NCI-H1930 (cell line): ENCODE measurements around the gene MAT2B.

Experiments used
- DNase-seq, 2 experiments: peaks; one replicate each; lab custom pipeline; 2025; lab: John Stamatoyannopoulos, UW

The MAT2B gene

GRCh38 chr5:163505368-163506094 is at the start of gene MAT2B:
Gene MAT2B, plus strand, starts transcription at chr5:163505619. Its CDS starts 68 bp downstream, at chr5:163505687.
- DNase-seq: peak; percentile 78 to 79

DNA sequence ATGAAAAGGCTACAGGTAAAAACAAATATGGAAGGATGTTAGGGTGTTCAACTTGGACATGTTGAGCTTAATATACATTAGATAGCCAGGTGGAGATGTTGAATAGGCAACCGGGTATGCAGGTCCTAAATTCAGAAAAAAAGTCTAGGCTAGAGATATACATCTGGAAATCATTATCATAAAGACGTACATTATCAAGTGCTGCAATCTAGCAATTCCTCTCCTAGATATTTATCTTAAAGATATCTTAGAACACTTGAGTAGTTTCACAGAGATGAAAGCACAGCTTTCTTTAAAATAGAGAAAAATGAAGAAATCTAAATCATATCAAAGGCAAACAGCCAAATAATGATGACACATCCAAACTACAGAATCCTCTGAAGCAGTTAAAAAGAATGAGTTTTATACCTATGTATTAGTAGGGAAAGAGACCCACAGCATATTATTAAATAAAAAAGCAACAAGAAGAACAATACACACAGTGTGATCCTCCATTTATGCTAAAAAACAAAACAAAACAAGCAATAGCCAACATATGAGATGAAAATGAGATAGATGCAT is 49.3 kb upstream of the MAT2B start:
- no peak for DNase-seq

DNA sequence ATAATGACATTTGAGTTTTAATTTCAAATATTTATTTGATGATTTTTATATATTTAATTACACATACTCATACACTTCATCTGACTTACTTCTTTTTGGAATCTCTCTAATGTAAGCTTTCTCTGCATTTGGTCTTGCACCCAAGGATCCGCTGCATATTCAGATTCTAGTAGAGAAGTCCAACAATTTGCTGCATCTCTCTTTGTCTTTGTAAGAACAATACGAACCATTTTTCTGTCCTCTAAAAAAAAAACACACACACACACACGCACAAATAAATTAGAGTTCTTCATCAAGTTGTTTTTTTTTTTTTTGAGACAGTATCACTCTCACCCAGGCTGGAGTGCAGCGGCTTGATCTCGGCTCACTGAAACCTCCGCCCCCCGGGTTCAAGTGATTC is 48.6 kb upstream of the MAT2B start:
- DNase-seq: no peak

DNA sequence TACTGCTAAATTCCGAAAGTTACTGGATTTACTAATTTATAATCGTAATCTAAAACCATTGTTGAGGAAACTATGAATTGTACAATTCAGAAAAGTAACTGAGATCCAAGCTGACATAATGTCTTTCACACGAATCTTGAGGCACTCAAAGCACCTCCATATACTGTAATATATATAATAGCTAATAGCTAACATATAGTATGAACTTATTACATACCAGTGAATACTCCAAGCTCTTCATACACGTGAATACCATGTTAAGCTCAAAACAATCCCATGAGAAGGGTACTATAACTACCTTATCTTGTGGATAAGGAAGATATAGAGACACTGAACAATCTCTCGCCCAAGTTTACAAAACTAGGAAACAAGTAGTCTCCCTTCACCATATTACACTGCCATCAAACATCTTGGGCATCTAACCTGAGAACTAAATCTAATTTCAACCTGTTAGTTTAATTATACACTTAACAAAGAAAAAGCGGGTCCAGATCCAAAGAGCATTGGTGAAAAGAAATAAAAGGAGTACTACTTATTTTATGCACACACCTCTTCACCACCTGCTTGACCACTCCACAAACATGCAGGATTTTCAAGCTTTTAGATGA is 46.5 kb upstream of the MAT2B start:
- DNase-seq: no peak

- no peak for DNase-seq
Measured at GRCh38 chr5:163459462-163459818, 46.0 kb upstream of the MAT2B start.

GRCh38 chr5:163459819-163460561 is 45.4 kb upstream of the MAT2B start, which contains the start of gene NUDCD2:
Gene NUDCD2, minus strand, starts transcription at chr5:163460102. Its CDS starts 52 bp downstream, at chr5:163460050.
- DNase-seq: peak; percentile 88 to 90

DNA sequence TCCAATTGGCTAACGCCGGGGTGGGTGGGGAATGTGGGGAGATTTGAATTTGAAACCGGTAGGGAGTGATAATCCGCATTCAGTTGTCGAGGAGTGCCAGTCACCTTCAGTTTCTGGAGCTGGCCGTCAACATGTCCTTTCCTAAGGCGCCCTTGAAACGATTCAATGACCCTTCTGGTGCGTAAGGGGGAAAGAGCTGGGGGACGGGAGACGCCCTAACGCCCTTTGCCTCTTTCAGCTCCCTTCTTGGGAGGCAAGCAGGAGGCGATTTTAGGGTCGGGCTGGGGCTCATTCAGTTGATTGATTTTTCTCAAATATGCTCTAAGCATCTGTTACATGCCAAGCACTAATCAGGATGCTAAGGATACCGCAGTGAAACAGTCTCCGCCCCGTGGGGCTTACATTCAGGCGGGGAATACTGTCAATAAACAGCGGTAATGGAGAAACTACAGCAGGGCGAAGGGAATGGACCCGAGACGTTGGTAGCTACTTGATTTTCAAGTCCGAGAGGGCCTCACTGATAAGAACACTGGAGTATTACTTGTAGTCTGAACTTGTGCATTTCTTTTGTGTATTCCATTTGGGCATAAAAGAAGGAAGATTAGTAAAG is 44.8 kb upstream of the MAT2B start, which contains the start of gene HMMR:
Gene HMMR (plus strand): TSS at position 71 of the 610 bp plus-strand sequence. CDS start 61 bp downstream, at position 132.
- DNase-seq: peak in 1 of 2 experiments; percentile 1

GRCh38 chr5:163463063-163463435 is 42.4 kb upstream of the MAT2B start:
- no peak for DNase-seq

GRCh38 chr5:163467682-163468081 is 37.7 kb upstream of the MAT2B start:
- DNase-seq: no peak

DNA sequence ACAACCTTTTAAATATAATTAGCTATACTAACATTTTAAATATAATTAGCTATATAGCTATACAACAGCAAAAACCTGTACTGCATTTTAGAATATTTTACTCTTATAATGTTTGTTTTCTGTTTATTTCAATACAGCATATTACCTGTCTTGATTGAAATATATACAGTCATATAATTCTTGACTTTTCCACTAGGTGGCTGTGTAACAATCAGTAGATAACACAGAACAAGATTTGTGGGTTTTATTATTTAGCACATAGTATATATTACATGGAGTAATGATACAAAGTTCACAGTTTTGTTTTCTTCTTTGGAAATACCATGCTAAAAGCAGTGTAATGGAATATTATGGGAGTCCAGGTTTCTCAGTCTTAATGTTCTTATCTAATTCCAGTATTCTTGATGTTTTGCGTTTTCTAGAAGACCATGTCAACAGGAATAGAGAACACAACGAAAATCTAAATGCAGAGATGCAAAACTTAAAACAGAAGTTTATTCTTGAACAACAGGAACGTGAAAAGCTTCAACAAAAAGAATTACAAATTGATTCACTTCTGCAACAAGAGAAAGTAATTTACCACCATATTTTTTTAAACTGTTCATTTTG is 31.7 kb upstream of the MAT2B start:
- no peak for DNase-seq

DNA sequence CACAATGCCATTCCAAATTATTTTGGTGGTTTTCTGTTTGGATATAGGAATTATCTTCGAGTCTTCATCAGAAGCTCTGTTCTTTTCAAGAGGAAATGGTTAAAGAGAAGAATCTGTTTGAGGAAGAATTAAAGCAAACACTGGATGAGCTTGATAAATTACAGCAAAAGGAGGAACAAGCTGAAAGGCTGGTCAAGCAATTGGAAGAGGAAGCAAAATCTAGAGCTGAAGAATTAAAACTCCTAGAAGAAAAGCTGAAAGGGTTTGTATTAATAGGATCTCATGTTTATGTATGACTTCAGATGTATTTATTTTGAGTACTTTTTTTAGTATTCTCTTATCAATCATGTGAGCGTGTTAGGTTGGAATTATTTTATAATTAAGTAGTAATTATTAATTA is 30.0 kb upstream of the MAT2B start:
- no peak for DNase-seq

- no peak for DNase-seq
Measured at GRCh38 chr5:163478126-163478981, 27.1 kb upstream of the MAT2B start.

DNA sequence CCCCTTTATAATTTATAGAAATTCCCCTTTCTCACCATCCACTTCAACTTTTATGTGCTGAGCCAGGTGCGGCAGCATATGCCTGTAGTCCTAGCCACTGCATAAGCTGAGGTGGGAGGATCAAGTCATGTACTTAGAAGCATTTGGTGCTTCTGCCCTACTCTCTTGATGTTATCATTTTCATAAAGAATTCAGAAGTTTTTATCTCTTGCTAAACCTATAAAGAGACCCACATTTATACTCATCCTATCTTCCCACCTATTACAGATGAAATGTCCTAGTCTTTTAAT is 26.5 kb upstream of the MAT2B start:
- DNase-seq: no peak

DNA sequence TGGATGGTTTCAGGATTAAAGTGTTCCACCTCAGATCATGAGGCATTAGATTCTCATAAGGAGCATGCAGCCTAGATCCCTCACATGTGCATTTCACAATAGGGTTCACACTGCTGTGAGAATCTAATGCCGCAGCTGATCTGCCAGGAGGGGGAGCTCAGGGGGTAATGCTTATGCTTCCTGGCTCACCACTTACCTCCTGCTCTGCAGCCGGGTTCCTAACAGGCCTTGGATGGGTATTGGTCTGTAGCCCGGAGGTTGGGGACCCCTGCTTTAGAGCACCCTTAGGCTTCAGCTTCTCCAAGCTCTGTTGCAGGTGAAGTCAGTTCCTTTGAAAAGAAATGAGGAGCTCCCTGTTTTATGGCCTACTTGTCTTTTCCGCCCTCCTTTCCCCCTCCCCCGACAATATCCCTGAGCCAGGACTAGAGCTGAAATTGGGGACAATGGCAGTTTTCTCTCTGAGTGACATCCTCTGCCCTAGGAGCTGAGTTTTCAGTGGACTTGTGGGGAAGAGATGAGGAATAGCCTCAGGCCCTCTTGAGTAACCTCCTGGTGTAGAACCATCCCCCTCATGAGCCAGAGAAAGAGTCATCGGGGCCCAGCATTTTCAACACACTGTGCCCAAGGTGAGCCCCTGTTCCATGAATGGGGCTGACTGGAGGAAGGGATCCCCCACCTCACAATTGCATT is 16.2 kb upstream of the MAT2B start:
- DNase-seq: no peak

- no peak for DNase-seq
Measured at GRCh38 chr5:163489745-163490075, 15.7 kb upstream of the MAT2B start.

DNA sequence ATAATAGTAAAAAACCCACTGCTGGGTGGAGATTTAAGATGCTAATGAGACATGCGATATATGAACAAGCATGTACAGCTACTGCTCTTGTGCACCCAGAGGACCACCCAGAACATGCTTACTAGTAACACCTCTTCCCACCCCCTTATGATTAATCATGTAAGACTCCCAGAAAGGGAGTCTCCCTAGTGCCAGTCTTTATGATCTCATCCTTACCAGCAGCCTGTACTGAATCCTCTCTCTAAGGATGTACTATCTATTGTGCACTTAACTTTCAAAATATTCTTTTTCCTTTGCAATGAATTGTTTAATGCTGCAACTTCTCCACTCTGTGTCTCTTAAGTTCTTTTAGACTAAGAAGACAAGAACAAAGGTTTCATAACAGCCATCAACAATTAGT is 9.1 kb upstream of the MAT2B start:
- no peak for DNase-seq

- DNase-seq: no peak
Measured at GRCh38 chr5:163497315-163497714, 8.1 kb upstream of the MAT2B start.

- no peak for DNase-seq
Measured at GRCh38 chr5:163498886-163499285, 6.5 kb upstream of the MAT2B start.

DNA sequence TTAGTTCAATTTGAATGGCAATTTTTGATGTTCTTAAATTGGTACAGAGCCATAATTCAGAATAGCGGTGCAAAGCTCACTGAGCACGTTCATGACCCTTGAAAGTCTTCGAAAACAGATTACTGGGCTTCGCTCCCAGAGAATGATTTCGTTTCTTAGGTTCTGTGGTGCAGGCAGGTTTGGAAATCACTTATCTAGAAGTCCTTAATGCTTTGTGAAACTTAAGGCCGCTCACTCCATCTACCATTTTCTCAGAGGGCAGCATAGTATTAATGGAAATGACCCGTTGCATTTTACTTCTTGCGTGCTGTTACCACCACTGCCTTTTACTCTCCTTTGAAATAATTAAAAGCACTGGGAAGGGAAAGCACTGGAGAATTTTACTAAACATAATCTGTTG is 2.9 kb upstream of the MAT2B start:
- no peak for DNase-seq
